NCI-H146 treated with DMSO at 0.1 percent for 48 hours (cell line): Measurements from ENCODE around the gene ATF7.
"Not testable (repeated sequence)": the region's sequence is repeated elsewhere in the genome, so short reads cannot be mapped to it uniquely, and the experiment has no call there.

Experiments used
- DNase-seq: peaks from one replicate; lab custom pipeline; 2025; ENCODE audit not compliant: unreplicated experiment; lab: John Stamatoyannopoulos, UW

The ATF7 gene

DNA sequence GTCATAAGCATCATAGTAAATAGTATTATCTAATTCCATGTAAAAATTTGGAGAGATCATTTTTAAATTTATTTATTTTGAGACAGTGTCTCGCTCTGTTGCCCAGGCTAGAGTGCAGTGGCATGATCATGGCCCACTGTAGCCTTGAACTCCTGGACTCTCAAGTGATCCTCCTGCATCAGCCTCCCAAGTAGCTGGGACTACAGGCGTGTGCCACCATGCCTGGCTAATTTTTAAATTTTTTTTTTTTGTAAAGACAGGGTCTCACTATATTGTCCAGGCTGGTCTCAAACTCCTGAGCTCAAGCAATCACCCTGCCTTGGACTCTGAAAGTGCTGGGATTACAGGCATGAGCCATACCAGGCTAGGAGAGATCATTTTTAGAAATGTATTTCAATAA lies 27.2 kb downstream of the ATF7 start:
- not testable (repeated sequence) for DNase-seq

DNA sequence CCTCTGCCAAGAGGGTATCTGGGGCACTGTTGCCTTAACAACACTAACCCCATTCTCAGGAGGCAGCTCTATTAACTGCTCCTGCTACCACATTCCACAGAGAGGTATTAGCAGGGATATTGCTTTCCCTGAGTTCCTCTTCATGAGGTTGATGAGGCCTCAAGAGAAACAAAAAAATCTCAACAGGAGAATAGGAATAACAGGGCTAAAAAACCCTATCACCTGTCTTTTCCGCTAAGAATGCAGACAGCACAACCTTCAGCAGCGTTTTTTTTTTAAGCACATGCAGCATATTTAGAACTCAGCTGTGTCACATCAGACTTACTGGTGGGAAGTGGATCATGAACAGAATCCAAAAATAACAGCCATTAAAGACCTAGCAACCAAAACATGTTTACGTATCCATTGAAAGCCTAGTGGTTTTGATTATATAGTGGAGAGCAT lies 29.2 kb downstream of the ATF7 start:
- DNase-seq = no peak

DNA sequence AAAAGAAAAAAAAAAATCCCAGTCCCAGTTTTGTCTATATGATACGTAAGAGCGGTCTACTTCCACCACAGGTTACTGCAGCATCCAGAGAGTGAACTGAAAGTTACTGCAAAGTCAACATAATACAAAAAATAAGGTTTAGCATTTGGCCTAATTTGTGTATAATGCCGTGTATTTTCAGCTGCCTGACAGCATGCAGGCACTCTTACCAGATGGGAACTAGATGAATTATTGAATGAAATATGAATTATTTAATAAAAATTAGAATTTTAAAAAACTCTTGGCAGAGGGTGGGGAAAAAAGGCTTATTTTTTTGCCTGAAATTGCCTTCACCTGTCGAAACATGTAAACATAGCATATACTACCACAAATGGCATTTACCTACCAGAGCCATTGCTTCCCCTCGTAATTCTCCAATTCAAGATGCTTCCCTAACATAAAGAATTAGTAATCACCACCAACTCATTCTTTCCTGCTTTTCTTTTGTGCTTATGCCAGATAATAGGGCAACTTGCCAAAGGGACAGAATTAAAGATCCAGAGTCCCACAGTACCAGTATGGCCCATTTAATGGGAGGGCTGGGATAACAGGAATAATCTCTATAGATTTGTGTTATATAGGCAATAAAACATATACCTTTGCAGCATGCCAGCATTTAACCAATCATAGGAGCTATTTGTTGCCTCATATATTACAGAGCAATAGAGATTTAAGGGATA lies 31.1 kb downstream of the ATF7 start:
- DNase-seq = no peak

DNA sequence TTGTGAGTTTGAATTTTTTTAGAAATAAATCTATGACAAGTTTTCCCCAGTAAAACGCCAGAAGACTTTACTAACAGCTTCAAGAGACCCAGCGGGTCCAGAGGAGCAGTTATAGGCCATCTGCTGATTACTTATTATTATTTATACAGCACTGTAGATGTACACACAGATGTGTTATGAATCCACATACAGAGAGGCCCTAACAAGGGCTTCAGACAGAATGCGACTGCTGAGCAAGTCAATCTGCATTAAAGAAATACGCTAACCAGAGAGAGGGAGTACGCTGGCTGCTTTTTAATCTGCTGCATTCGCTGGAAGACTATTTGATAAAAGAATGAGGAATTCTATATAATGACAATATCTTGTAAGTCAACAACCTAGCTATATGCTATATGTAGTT lies 32.5 kb downstream of the ATF7 start:
- no peak for DNase-seq

DNA sequence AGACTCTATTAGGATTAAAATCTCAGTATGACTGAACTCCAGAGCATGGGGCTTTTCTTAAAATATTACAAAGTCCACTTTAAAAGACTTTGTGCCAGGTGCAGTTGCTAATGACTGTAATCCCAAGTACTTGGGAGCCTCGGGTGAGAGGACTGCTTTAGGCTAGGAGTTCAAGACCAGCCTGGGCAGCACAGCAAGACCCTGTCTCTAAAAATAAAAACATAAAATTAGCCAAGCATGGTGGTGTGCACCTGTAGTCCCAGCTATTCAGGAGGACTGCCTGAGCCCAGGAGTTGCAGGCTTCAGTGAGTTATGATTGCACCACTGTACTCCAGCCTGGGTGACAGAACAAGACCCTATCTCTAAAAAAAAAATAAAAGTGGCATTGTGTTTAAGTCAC lies 33.2 kb downstream of the ATF7 start:
- no peak for DNase-seq

DNA sequence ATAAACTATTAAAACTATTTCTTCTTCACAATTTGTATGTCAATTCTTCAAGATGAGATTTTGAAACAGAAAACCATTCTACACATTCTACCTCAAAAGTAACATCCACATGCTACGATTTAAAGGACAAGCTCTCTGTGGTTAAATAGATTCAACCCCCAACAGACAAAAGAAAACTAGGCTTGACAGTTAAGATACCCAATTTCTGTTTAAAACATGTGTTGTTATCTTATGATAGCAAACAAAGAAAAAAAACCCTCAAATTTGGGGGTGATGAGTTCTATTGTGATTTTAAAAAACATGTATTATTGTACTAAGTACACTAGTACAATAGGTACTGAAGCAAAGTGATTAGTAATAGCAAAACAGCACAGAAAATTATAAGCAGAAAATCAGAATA lies 33.8 kb downstream of the ATF7 start:
- no peak for DNase-seq

DNA sequence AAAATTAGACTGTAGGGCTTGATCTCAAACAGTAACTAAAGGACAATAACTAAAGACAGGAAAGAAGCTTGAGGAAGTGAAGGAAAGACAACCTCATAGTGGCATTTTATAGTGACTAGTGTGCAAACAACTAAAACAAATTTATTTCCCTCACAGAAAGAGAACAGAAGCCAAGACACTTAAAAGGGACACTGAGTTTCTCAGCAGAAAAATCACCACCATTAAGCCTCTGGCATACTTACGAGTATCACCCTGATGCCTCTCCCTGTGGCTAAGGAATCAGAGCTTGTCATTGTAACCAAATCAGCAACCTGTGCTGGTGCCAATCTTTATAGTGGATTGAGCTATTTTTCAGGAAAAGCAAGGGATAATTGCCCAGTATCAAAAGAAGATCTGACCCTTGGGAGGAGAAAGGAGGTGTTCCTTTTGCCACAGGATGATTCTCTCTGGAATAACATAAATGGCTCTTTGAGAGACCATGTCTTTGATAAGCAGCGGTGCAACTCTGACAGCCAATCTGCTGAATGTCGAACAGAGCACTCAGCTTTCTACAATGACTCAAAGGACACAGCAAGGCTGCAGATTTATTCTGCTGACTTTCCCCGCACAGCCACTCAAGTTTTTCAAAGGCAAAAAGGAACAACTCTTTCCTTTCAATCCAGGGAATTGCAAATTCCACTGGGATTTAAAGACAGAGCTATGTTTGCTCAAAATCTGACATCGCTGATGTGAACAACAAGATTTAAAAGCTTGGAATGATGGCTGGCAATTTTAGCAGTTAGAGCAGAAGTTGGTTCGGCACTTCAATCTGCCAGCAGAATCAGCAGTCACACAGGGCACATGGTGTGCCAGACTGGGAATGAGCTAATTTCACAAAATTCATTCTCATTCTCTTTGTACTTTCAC lies 34.6 kb downstream of the ATF7 start:
- no peak for DNase-seq

DNA sequence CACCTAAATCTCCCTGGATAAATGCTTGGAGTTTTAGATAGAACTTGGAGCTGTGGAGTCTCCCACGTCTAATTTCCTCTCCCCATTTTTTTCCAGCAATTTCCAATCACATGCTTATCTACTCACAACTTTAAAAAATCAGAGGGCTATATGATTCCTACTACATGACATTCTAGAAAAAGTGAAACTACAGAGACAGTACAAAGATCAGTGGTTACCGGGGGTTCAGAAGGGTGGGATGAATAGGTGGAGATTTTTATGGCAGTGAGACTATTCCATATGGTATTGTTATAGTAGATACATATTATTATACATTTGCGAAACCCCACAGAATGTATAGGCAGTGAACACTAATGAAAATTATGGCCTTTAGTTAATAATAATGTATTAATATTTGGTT lies 35.5 kb downstream of the ATF7 start:
- no peak for DNase-seq

DNA sequence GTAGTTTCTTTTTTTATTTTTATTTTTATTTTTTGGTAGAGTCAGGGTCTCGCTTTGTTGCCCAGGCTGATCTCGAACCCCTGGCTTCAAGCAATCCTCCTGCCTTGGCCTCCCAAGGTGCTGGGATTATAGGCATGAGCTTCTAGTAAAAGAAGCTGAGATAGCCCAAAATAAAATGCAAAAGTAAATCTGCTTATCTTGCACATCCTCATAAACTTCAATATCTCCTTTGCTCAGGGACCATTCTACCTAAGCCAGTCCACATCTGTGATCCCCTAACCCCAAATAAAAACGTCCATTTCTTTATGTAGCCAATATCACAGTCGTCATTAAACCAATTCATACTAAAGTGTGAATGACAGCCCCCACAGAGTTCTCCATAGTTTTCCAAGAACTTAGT lies 36.3 kb downstream of the ATF7 start:
- DNase-seq = no peak

DNA sequence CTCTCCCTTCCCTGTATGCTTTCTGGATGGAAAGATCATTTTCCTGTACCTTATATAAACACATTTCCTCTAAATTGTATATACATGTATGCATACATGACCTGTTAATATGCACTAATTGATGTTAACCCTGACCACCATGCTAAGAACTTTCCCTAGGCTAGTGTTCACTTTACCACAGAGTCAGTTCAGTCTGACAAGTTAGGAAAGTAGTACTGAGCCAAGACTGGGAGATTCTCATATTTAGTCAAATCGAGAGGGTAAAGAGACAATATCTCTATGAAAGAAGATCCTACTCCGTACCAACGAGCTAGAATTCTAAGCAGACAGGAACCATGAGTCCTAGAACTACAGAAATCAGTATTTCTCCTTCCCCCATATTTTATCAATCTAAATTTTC lies 36.8 kb downstream of the ATF7 start:
- no peak for DNase-seq

DNA sequence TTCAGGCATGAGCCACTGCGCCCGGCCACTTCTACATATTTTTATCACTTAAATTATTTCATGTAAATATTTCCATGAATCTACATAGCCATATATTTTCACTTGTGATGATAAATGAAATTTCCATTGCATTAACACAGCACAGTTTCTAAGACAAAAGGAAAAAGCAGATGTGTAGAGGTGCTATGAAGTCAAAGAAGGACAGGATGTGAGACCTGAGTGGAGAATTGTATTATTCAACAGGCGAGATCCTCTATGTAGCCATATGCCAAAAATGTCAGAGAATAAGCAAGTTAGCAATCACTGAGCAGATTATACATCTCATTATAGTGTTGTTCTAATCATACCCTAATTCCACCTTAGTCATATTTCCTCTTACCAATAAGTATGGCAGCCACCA lies 38.1 kb downstream of the ATF7 start:
- DNase-seq = no peak

DNA sequence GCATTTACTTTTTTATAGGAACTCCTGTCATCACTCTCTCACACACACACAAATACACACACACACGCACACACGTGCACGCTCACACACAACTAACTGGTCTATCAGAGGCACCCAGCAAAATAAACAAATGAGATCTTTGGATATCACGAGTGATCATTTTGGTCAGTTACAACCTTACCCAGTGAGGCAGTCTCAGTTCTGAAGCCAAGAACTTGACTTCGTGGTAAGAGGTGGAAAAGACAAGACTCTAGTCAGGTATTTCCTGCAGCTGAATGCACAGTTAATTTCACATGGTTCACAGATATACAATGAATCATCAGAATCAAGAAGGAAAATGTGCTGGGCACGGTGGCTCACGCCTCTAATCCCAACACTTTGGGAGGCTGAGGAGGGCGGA lies 39.4 kb downstream of the ATF7 start:
- no peak for DNase-seq

DNA sequence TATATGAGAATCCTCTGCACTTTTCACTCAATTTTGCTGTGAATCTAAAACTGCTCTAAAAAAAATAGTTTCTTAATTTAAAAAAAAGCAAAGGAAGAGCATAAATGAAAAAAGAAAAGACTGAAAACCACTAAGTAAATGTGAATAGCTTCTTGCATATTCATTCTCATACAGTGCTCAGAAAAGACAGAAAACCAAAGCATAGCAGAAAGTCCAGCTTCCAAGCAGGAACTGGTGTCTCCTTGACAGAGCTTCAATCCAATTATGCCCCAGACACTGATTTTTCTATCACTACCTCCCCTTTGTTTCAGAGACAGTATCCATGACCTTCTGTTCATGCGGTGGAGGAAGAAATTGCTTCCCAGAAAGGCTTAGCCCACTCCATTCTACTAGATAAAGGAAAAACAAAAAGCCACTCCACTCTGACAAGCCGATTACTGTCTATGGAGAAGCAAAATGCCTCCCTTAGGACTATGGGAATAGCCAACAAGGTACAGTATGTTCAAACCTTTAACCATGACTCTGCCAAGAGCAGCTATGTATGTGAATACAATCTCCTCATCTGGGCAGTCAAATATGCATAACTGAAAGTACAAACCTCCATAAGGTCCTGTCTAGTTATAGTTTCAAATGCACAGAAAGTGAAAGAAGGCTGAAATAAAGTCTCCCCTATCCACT lies 40.6 kb downstream of the ATF7 start:
- DNase-seq = no peak

DNA sequence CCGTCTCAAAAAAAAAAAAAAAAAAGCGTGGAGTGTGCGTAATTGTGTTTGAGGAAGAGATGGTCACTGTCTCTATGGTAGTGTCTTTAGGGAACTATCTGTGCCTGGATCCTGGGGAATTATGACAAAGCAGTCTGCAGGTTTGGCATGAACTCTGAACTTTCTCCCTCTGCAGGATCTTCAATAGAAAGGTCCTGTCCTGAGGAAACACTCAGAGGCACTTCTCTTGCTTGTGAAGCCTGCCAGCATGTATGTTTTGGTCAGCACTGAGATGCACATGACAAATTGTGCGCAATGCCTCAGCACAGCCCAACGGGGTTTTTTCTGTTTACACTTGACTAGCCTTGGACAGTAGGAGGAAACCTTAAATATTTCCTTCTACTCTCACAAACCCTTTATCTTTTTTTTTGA lies 46.6 kb downstream of the ATF7 start:
- DNase-seq = no peak

DNA sequence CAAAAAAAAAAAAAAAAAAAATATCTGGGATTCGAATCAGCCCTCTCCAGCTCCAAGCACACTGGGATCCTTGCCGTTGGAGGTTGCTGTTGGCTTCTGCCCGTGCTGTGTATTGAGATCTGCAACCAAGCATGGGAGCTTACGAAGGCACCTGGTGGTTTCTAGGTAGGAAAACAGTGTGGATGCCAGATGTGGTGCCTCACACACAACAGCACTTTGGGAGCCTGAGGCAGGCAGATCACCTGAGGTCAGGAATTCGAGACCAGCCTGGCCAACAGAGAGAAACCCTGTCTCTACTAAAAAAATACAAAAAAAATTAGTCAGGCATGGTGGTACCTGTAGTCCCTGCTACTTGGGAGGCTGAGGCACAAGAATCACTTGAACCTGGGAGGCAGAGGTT lies 47.4 kb downstream of the ATF7 start:
- DNase-seq = no peak

DNA sequence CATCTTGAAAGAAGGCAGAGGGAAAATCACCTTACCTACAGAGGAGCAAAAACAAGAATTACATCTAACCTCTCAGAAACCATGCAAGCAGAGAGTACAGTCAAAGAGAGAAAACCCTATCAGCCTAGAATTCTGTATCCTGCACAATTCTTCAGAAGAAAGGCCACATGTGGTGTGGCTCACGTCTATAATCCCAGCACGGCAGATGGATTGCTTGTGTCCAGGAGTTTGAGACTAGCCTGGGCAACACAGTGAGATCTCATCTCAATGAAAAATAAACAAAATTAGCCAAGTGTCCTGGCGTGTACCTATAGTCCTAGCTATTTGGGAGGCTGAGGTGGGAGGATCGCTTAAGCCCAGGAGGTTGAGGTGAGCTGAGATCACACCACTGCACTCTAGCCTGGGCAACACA lies 48.2 kb downstream of the ATF7 start:
- DNase-seq = no peak

DNA sequence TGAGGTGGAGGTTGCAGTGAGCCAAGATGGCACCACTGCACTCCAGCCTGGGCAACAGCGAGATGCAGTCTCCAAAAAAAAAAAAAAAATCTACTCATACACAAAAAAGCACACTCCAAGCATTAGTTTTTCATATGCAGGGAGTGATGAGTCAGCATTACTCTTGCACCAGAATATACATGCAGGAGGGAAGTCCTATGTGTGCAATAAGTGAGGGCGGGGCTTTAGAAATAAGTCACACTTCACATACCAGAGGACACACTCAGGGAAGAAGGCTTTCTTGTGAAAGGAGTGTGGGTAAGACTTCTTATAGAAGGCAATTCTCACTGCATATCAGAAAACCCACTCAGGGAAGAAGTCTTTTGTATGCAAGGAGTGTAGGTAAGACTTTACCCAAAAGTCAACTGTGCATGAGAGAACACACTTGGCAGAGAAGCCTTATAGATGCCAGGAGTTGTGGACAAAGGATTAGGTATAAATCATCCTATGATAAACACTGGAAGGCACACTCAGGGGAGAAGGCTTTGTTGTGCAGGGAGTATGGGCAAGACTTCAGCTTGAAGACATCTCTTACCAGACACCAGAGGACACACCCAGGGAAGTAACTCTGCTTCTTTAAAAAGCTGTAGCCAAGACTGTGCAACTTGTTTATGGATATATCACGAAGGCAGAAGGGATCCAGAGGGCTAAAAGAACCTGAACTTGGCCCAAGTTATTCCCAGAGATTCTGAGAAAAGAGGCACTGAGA lies 50.5 kb downstream of the ATF7 start:
- no peak for DNase-seq

DNA sequence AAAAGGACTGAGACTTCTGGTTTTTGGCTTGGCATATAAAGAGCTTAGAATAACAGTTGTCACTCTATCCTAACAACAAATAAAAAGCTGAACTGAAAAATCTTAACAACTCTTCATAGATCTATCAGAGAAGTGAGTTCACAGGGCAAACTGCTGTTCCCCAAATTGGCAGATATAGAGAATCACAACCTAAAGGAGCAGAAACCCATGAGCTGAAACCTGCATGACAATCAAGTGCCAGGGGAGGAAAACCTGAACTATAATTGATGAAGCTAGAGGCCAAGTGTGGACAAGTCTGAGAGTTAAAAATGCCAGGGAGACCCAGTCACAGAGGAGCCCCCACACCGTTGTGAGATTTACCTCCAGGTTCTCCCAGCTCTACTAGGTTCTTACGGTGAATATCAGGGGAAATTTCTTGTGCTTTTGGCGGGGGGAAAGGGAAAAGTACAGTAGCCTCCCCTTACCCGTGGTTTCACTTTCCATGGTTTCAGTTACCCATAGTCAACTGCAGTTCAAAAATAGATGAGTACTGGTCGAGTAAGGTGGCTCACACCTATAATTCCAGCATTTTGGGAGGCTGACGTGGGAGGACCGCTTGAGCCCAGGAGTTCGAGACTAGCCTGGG lies 53.9 kb downstream of the ATF7 start:
- no peak for DNase-seq

DNA sequence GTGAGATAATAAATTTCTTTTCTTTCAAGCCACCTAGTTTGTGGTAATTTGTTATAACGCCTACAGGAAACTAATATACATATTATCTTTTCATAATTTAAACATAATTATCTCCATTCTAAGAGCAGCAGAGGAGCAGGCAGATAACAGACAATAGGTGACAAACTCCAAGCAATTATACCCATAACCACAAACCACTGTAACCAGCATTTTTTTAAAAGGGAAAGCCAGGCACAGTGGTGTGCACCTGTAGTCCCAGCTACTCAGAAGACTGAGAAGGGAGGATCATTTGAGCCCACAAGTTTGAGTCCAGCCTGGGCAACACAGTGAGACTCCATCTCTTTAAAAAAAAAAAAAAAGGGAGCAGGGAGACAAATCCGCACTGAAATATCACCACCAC lies 54.9 kb downstream of the ATF7 start:
- peak; percentile 66 for DNase-seq

DNA sequence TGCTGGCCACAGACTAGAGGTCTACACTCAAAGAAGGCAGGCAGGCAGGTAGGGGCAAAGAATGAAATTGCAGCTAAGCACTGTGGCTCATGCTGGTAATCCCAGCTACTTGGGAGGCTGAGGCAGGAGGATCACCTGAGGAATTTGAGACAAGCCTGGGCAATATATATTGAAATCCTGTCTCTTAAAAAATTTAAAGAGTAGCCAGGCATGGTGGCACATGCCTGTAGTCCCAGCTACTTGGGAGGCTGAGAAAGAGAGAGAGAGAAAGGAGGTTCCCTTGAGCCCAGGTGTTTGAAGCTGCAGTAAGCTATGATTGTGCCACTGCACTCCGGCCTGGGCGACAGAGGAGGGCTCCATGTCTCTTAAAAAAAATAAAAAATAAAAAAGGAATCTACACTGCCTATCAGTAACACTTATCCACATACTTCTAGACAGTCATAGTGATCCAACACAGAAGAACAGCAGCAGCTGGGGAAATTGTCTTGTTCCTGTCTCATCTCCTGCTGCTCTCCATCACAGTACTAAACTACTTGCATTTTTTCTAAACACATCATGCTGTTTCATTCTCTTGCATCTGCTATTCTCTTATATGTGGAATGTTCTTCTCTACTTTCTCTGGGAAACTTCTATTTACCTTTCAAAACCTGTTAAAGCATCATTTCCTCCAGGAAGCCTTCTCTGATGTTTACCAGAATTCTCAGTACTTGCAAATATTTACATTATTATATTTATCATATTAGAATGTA lies 57.2 kb downstream of the ATF7 start:
- peak; percentile 27 for DNase-seq
